GM10248 (cell line): ENCODE results near the gene DIRAS1.

Source experiments
- CTCF ChIA-PET: fragments of 300-600 bp; sonication (Branson Sonifier 250); formaldehyde crosslinking; extraction: SDS; loops from one replicate; lab custom pipeline; 2021; ENCODE audit warnings: antibody characterized with exemption; lab: Yijun Ruan, JAX
- POLR2A ChIA-PET: fragments of 350-650 bp; sonication (Branson Sonifier 250); formaldehyde crosslinking; extraction: SDS; loops from one replicate; lab custom pipeline; 2020; ENCODE audit warnings: antibody characterized with exemption; lab: Yijun Ruan, JAX
- DNase-seq: peaks from one replicate; pipeline ENCODE4 v3.0.0; 2012; ENCODE audit errors: extremely low spot score
- CTCF ChIP-seq: IDR thresholded peaks from 2 replicates; pipeline ENCODE4 v1.5.1; 2012; ENCODE audit warnings: mild to moderate bottlenecking, low read depth; ENCODE audit errors: extremely low read depth, missing control alignments, control extremely low read depth

DIRAS1 gene

GRCh38 chr19:2732157-2732725 lies 11.1 kb upstream of the DIRAS1 start:
- CTCF ChIA-PET = interaction anchor here (1.6 kb wide), 1 partner anchor 84 kb away, joined by 6 read pairs; no protein-coding TSS in a partner anchor
- TF ChIP-seq CTCF = no peak
- POLR2A ChIA-PET = no interaction called here
- DNase-seq = no peak

- ChIA-PET POLR2A (no interaction called here), CTCF (no interaction called here)
- no peak for TF ChIP-seq CTCF
- no peak for DNase-seq
Measured at GRCh38 chr19:2731181-2731995, 10.2 kb upstream of the DIRAS1 start.

GRCh38 chr19:2729943-2730818 lies 9.0 kb upstream of the DIRAS1 start:
- ChIA-PET POLR2A (interaction anchor here (1.0 kb wide), 1 partner anchor 254 kb away, joined by 3 read pairs; the partner anchor contains the start of gene GADD45B), CTCF (interaction anchor here (1.4 kb wide), 1 partner anchor 82 kb away, joined by 3 read pairs; no protein-coding TSS in a partner anchor)
- DNase-seq = no peak
- no peak for TF ChIP-seq CTCF

- no peak for TF ChIP-seq CTCF
- DNase-seq = no peak
- ChIA-PET CTCF (interaction anchor here (1.4 to 2.1 kb wide), 2 partner anchors 20 to 81 kb away, joined by 3 to 9 read pairs; no protein-coding TSS in a partner anchor), POLR2A (interaction anchor here (1.0 kb wide), 1 partner anchor 253 kb away, joined by 3 read pairs; the partner anchor contains the start of gene GADD45B)
Measured at GRCh38 chr19:2728783-2729387, 7.7 kb upstream of the DIRAS1 start.

GRCh38 chr19:2727640-2727944 lies 6.4 kb upstream of the DIRAS1 start:
- no peak for DNase-seq
- ChIA-PET POLR2A (interaction anchor here (1.3 kb wide), 1 partner anchor 252 kb away, joined by 5 read pairs; the partner anchor contains the start of gene GADD45B), CTCF (interaction anchor here (1.1 to 2.1 kb wide), 2 partner anchors 22 to 32 kb away, joined by 3 to 9 read pairs; no protein-coding TSS in a partner anchor)
- TF ChIP-seq CTCF = no peak
